Transverse colon (tissue), 3 donors: Measurements from ENCODE around the gene MAGI2.

Experiments
- CTCF ChIP-seq, 5 experiments: fragments of 200-600 bp in 3 of 5; fragments of 450-650 bp in 2 of 5; sonication (generic) in 3 of 5; IDR thresholded peaks; 1 replicate in 2 of 5; 2 replicates in 3 of 5; pipeline ENCODE4 v1.5.1; 2016 to 2017; ENCODE audit warnings: antibody characterized with exemption in 5 of 5, inconsistent platforms in 3 of 5, mild to moderate bottlenecking in 2 of 5, moderate library complexity in 1 of 5
- POLR2A ChIP-seq: fragments of 450-650 bp; IDR thresholded peaks from one replicate; pipeline ENCODE4 v1.6.1; 2016; ENCODE audit warnings: antibody characterized with exemption, mild to moderate bottlenecking, moderate library complexity

GRCh38 chr7:79245623-79246249 lies 207.7 kb downstream of the MAGI2 start:
- TF ChIP-seq POLR2A (no peak), CTCF (IDR thresholded peaks at IDR 0.05) (no peak)
